ENCODE results near the gene GMPS. TPM values are rescaled to one million over a fixed set of nuclear protein-coding genes. Genes with fewer than 3 reads are reported as not detected.

Gene GMPS
- total RNA-seq, 1 experiment from 2014 or later: 136 TPM

- POLR2A ChIA-PET: interaction anchor here (0.8 to 1.5 kb wide), 3 partner anchors 8 to 125 kb away, joined by 3 to 6 read pairs (median 5); partner anchors contain the start of gene C3orf33
- H3K4me3 Mint-ChIP-seq: peak overlapping the region; percentile 96
- peaks cover 40% of the 10 kb centered on the region for H3K4me1 Mint-ChIP-seq
- DNase-seq (ENCODE audit: low spot score): peak; percentile 60
- H3K27me3 Mint-ChIP-seq (ENCODE audit: low read depth): no peaks in the 10 kb centered on the region
- no peaks in the 10 kb centered on the region for H3K9me3 Mint-ChIP-seq
- peak overlapping the region; percentile 93; the same call in 1 of the 2 replicates for H3K27ac Mint-ChIP-seq
- peak; percentile 1 for ATAC-seq
- CTCF ChIA-PET: interaction anchor here (0.8 to 3.5 kb wide), 3 partner anchors 18 to 133 kb away, joined by 4 to 44 read pairs (median 9); partner anchors contain the start of gene C3orf33
- no peaks in the 10 kb centered on the region for H3K36me3 Mint-ChIP-seq
- TF ChIP-seq TCF7 (CRISPR knock-in tag; IDR thresholded peaks at IDR 0.05; ENCODE audit: low read depth): no peak
- no peak for TF ChIP-seq E2F4 (CRISPR knock-in tag; IDR thresholded peaks at IDR 0.05; ENCODE audit: borderline replicate concordance, low read depth)
- TF ChIP-seq ZMAT4 (CRISPR knock-in tag; IDR thresholded peaks at IDR 0.05): no peak
- TF ChIP-seq FOXK1 (CRISPR knock-in tag; IDR thresholded peaks at IDR 0.05): no peak
- TF ChIP-seq JAZF1 (CRISPR knock-in tag; IDR thresholded peaks at IDR 0.05): no peak
- peak; percentile 72; the same call in 1 of the 2 replicates for TF ChIP-seq IRF1 (CRISPR knock-in tag; IDR thresholded peaks at IDR 0.05)
- TF ChIP-seq FOXP1 (CRISPR knock-in tag; IDR thresholded peaks at IDR 0.05; ENCODE audit: borderline replicate concordance): peak; percentile 14; the same call in 1 of the 2 replicates
- TF ChIP-seq ZNF263 (CRISPR knock-in tag; IDR thresholded peaks at IDR 0.05; ENCODE audit: low read depth): no peak
- no peak for TF ChIP-seq SMAD4 (CRISPR knock-in tag; IDR thresholded peaks at IDR 0.05)
- no peak for TF ChIP-seq CTCF (IDR thresholded peaks at IDR 0.05)
- TF ChIP-seq NR2C2 (CRISPR knock-in tag; IDR thresholded peaks at IDR 0.05): no peak
- no peak for TF ChIP-seq ATF2 (CRISPR knock-in tag; IDR thresholded peaks at IDR 0.05; ENCODE audit: borderline replicate concordance, low read depth)
- TF ChIP-seq ZNF416 (CRISPR knock-in tag; IDR thresholded peaks at IDR 0.05): no peak
- TF ChIP-seq ZNF532 (CRISPR knock-in tag; IDR thresholded peaks at IDR 0.05; ENCODE audit: borderline replicate concordance): no peak
- TF ChIP-seq ZNF219 (CRISPR knock-in tag; IDR thresholded peaks at IDR 0.05; ENCODE audit: borderline replicate concordance): no peak
- TF ChIP-seq CDX4 (CRISPR knock-in tag; IDR thresholded peaks at IDR 0.05; ENCODE audit: borderline replicate concordance): no peak
- TF ChIP-seq MAX (CRISPR knock-in tag; IDR thresholded peaks at IDR 0.05): no peak; the same call in 1 of the 2 replicates
- peak; percentile 75; the same call in 1 of the 2 replicates for TF ChIP-seq E2F5 (CRISPR knock-in tag; IDR thresholded peaks at IDR 0.05)
- TF ChIP-seq E2F1 (CRISPR knock-in tag; IDR thresholded peaks at IDR 0.05): no peak
- TF ChIP-seq NFYB (CRISPR knock-in tag; conservative IDR thresholded peaks at IDR 0.05; ENCODE audit: low read depth): no peak
- peak; percentile 38; the same call in 1 of the 2 replicates for TF ChIP-seq ETV6 (CRISPR knock-in tag; IDR thresholded peaks at IDR 0.05)
Measured at GRCh38 chr3:155870945-155871745, 695 bp downstream of the GMPS start.
